ENCODE results near the gene ZBTB45.

The ZBTB45 gene

GRCh38 chr19:58555920-58556621, 36.5 kb upstream of the ZBTB45 start:
- H3K79me2 ChIP-seq (ENCODE audit: insufficient read depth, low read length) = peaks cover 78% of the 10 kb centered on the region
- peaks cover 28% of the 10 kb centered on the region; the same call in 1 of the 2 replicates for H3K36me3 ChIP-seq (ENCODE audit: insufficient read depth, low read length)
- peak overlapping the region; percentile 99 for H3K9ac ChIP-seq (ENCODE audit: low read depth, low read length, poor library complexity, severe bottlenecking)
- peaks cover 39% of the 10 kb centered on the region for H3K4me1 ChIP-seq (ENCODE audit: insufficient read depth, low read length, poor library complexity, severe bottlenecking)
- H3F3A ChIP-seq (ENCODE audit: low read depth) = peaks cover 26% of the 10 kb centered on the region; the same call in 1 of the 2 replicates
- H3K27me3 ChIP-seq (ENCODE audit: insufficient read depth, low read length, poor library complexity, severe bottlenecking) = no peaks in the 10 kb centered on the region
- H3K9me2 ChIP-seq (replicated peaks; ENCODE audit: low read depth, low read length) = no peaks in the 10 kb centered on the region
- H2AFZ ChIP-seq (ENCODE audit: low read length) = no peak overlapping the region
- H3K4me2 ChIP-seq (ENCODE audit: low read depth, low read length, poor library complexity, severe bottlenecking) = peak overlapping the region; percentile 86
- H3K4me3 ChIP-seq (ENCODE audit: low read length, poor library complexity, severe bottlenecking) = peak overlapping the region; percentile 90
- no peak for TF ChIP-seq EZH2phosphoT487 (IDR thresholded peaks at IDR 0.05; ENCODE audit: borderline replicate concordance)
- TF ChIP-seq, protein P1, sequence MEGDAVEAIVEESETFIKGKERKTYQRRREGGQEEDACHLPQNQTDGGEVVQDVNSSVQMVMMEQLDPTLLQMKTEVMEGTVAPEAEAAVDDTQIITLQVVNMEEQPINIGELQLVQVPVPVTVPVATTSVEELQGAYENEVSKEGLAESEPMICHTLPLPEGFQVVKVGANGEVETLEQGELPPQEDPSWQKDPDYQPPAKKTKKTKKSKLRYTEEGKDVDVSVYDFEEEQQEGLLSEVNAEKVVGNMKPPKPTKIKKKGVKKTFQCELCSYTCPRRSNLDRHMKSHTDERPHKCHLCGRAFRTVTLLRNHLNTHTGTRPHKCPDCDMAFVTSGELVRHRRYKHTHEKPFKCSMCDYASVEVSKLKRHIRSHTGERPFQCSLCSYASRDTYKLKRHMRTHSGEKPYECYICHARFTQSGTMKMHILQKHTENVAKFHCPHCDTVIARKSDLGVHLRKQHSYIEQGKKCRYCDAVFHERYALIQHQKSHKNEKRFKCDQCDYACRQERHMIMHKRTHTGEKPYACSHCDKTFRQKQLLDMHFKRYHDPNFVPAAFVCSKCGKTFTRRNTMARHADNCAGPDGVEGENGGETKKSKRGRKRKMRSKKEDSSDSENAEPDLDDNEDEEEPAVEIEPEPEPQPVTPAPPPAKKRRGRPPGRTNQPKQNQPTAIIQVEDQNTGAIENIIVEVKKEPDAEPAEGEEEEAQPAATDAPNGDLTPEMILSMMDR (conservative IDR thresholded peaks at IDR 0.05; ENCODE audit: low read length) = no peak
- no peaks in the 10 kb centered on the region for H3K9me3 ChIP-seq (ENCODE audit: insufficient read depth, low read depth, low read length)
- H4K20me1 ChIP-seq (ENCODE audit: insufficient read depth, low read length, poor library complexity, severe bottlenecking) = peaks cover 59% of the 10 kb centered on the region

DNA sequence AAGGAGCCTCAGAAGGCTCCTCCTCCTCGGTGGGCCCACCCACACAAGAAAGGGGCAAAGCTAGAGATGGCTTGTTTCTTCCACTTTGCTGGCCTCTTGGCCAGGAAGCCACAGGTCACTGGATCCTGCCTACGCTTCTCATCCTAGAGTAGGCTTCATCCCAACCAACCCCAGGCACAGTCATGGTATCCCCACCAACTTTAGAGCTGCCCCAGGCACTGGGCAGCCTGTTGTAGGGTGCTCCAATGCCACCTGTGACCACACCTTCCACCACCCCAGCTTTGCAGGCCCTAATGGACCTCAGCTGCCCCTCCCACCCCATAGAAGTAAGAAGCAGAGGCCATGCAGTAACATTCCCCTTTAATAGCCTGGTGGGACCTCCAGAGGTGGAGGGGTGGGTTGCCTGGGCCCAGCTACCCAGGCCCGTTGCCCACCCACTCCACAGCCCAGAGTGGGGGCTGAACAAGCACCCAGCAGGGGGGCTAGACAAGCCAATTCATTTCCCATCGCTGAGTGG, 35.8 kb upstream of the ZBTB45 start:
- Histone ChIP-seq H3K79me2 (ENCODE audit: insufficient read depth, low read length) (peaks cover 78% of the 10 kb centered on the region), H2AFZ (ENCODE audit: low read length) (peak overlapping the region; percentile 47; the same call in 1 of the 2 replicates), H3K4me2 (ENCODE audit: low read depth, low read length, poor library complexity, severe bottlenecking) (peak overlapping the region; percentile 86), H3K9me2 (replicated peaks; ENCODE audit: low read depth, low read length) (no peaks in the 10 kb centered on the region), H3F3A (ENCODE audit: low read depth) (peaks cover 28% of the 10 kb centered on the region; the same call in 1 of the 2 replicates), H3K9me3 (ENCODE audit: insufficient read depth, low read depth, low read length) (no peaks in the 10 kb centered on the region), H3K27me3 (ENCODE audit: insufficient read depth, low read length, poor library complexity, severe bottlenecking) (no peaks in the 10 kb centered on the region), H3K9ac (ENCODE audit: low read depth, low read length, poor library complexity, severe bottlenecking) (peak overlapping the region; percentile 99), H3K4me1 (ENCODE audit: insufficient read depth, low read length, poor library complexity, severe bottlenecking) (peaks cover 35% of the 10 kb centered on the region), H3K4me3 (ENCODE audit: low read length, poor library complexity, severe bottlenecking) (peak overlapping the region; percentile 90), H3K36me3 (ENCODE audit: insufficient read depth, low read length) (peaks cover 35% of the 10 kb centered on the region; the same call in 1 of the 2 replicates), H4K20me1 (ENCODE audit: insufficient read depth, low read length, poor library complexity, severe bottlenecking) (peaks cover 65% of the 10 kb centered on the region)
- TF ChIP-seq EZH2phosphoT487 (IDR thresholded peaks at IDR 0.05; ENCODE audit: borderline replicate concordance) = no peak
- TF ChIP-seq, protein P1 (conservative IDR thresholded peaks at IDR 0.05; ENCODE audit: low read length) = no peak

GRCh38 chr19:58554494-58555368, 35.1 kb upstream of the ZBTB45 start, which contains the start of gene CHMP2A:
Gene CHMP2A (minus strand): TSS chr19:58555105. CDS start chr19:58554212, 893 bp downstream.
- Histone ChIP-seq H3K4me1 (ENCODE audit: insufficient read depth, low read length, poor library complexity, severe bottlenecking) (peaks cover 28% of the 10 kb centered on the region), H2AFZ (ENCODE audit: low read length) (peak within 1 kb of the TSS; percentile 47; the same call in 1 of the 2 replicates), H3K9me3 (ENCODE audit: insufficient read depth, low read depth, low read length) (no peaks in the 10 kb centered on the region), H3K36me3 (ENCODE audit: insufficient read depth, low read length) (peaks cover 42% of the 10 kb centered on the region; the same call in 1 of the 2 replicates), H3K4me2 (ENCODE audit: low read depth, low read length, poor library complexity, severe bottlenecking) (peak within 1 kb of the TSS; percentile 86), H3K4me3 (ENCODE audit: low read length, poor library complexity, severe bottlenecking) (peak within 1 kb of the TSS; percentile 90), H3K27me3 (ENCODE audit: insufficient read depth, low read length, poor library complexity, severe bottlenecking) (no peaks in the 10 kb centered on the region), H3K79me2 (ENCODE audit: insufficient read depth, low read length) (peaks cover 78% of the 10 kb centered on the region), H3F3A (ENCODE audit: low read depth) (peaks cover 28% of the 10 kb centered on the region; the same call in 1 of the 2 replicates), H3K9ac (ENCODE audit: low read depth, low read length, poor library complexity, severe bottlenecking) (peak within 1 kb of the TSS; percentile 99), H3K9me2 (replicated peaks; ENCODE audit: low read depth, low read length) (no peaks in the 10 kb centered on the region), H4K20me1 (ENCODE audit: insufficient read depth, low read length, poor library complexity, severe bottlenecking) (peaks cover 72% of the 10 kb centered on the region)
- no peak for TF ChIP-seq EZH2phosphoT487 (IDR thresholded peaks at IDR 0.05; ENCODE audit: borderline replicate concordance)
- TF ChIP-seq, protein P1 (conservative IDR thresholded peaks at IDR 0.05; ENCODE audit: low read length) = no peak
